Glutamatergic neuron (in vitro differentiated cells): Measurements from ENCODE around the gene ZNF606. TPM values are rescaled to one million over a fixed set of nuclear protein-coding genes. Genes with fewer than 3 reads are reported as not detected.

Experiments
- DNase-seq: peaks from one replicate; pipeline ENCODE4 v3.0.0; 2022
- H3K27ac Mint-ChIP-seq: one replicate; pipeline ENCODE4 v1.8.0; 2020; ENCODE audit warnings: mild to moderate bottlenecking, mixed read lengths, inconsistent platforms; ENCODE audit not compliant: unreplicated experiment
- H3K27me3 Mint-ChIP-seq: one replicate; pipeline ENCODE4 v1.8.0; 2020; ENCODE audit warnings: mild to moderate bottlenecking, moderate library complexity, mixed read lengths, inconsistent platforms; ENCODE audit not compliant: unreplicated experiment
- H3K36me3 Mint-ChIP-seq: one replicate; pipeline ENCODE4 v1.8.0; 2020; ENCODE audit warnings: mild to moderate bottlenecking, mixed read lengths, inconsistent platforms; ENCODE audit not compliant: unreplicated experiment
- H3K4me1 Mint-ChIP-seq: one replicate; pipeline ENCODE4 v1.8.0; 2020; ENCODE audit warnings: mild to moderate bottlenecking, low read depth, mixed read lengths, inconsistent platforms; ENCODE audit not compliant: unreplicated experiment
- H3K4me3 Mint-ChIP-seq: one replicate; pipeline ENCODE4 v1.8.0; 2020; ENCODE audit warnings: mild to moderate bottlenecking, mixed read lengths, inconsistent platforms; ENCODE audit not compliant: unreplicated experiment
- H3K9me3 Mint-ChIP-seq: one replicate; pipeline ENCODE4 v1.8.0; 2020; ENCODE audit warnings: mild to moderate bottlenecking, moderate library complexity, mixed read lengths, inconsistent platforms; ENCODE audit not compliant: unreplicated experiment
- CTCF ChIP-seq: fragments of 200-600 bp; sonication (generic); IDR thresholded peaks from one replicate; pipeline ENCODE4 v1.5.0; 2021; ENCODE audit not compliant: partially characterized antibody, unreplicated experiment
- total RNA-seq: library from RNA; stranded (reverse); fragmentation: NEBNext Ultra II Directional; extraction: Animal tissue kit (Norgen Biotek cat#: 25700); gene quantifications from one replicate; pipeline ENCODE4 v1.2.1, GENCODE V29; 2021; ENCODE audit not compliant: unreplicated experiment

ZNF606 gene
- total RNA-seq, 1 donor from 2014 or later, result 58.2 TPM

GRCh38 chr19:57941593-57941992 lies 61.0 kb downstream of the ZNF606 start:
- peaks cover 33% of the 10 kb centered on the region for H3K36me3 Mint-ChIP-seq
- H3K4me3 Mint-ChIP-seq, result no peak overlapping the region
- peaks cover 5% of the 10 kb centered on the region for H3K27me3 Mint-ChIP-seq
- H3K9me3 Mint-ChIP-seq, result peaks cover 3% of the 10 kb centered on the region
- H3K27ac Mint-ChIP-seq, result no peak overlapping the region
- no peak for DNase-seq
- no peak for TF ChIP-seq CTCF
- H3K4me1 Mint-ChIP-seq, result peaks cover 6% of the 10 kb centered on the region

GRCh38 chr19:57935731-57936130 lies 66.9 kb downstream of the ZNF606 start:
- Mint-ChIP-seq H3K27ac (no peak overlapping the region), H3K27me3 (peaks cover 8% of the 10 kb centered on the region), H3K4me3 (peak overlapping the region; percentile 98), H3K4me1 (peaks cover 2% of the 10 kb centered on the region), H3K36me3 (peaks cover 27% of the 10 kb centered on the region), H3K9me3 (peaks cover 12% of the 10 kb centered on the region)
- TF ChIP-seq CTCF, result no peak
- no peak for DNase-seq

GRCh38 chr19:57934820-57935665 lies 67.6 kb downstream of the ZNF606 start, which contains the start of gene ZNF418:
Gene ZNF418 (minus strand): TSS chr19:57935402. CDS start chr19:57933822, 1,580 bp downstream.
- TF ChIP-seq CTCF, result no peak
- Mint-ChIP-seq H3K9me3 (peaks cover 14% of the 10 kb centered on the region), H3K36me3 (peaks cover 33% of the 10 kb centered on the region), H3K27ac (peak within 1 kb of the TSS; percentile 90), H3K4me1 (peaks cover 2% of the 10 kb centered on the region), H3K4me3 (peak within 1 kb of the TSS; percentile 98), H3K27me3 (peaks cover 6% of the 10 kb centered on the region)
- DNase-seq, result peak; percentile 65

- Mint-ChIP-seq H3K36me3 (peaks cover 61% of the 10 kb centered on the region), H3K9me3 (peaks cover 22% of the 10 kb centered on the region), H3K4me3 (no peak overlapping the region), H3K4me1 (no peaks in the 10 kb centered on the region), H3K27me3 (peaks cover 4% of the 10 kb centered on the region), H3K27ac (no peak overlapping the region)
- no peak for DNase-seq
- no peak for TF ChIP-seq CTCF
Measured at GRCh38 chr19:57927587-57927986, 75.0 kb downstream of the ZNF606 start.

Other genes with a start within 250 kb of the ZNF606 start
- gene ZNF586, start 233.1 kb downstream of the ZNF606 start, total RNA-seq, result 22.7 TPM
- gene ZNF552, start 187.9 kb downstream of the ZNF606 start, total RNA-seq, result 14.9 TPM
- gene ZNF587B, start 172.5 kb downstream of the ZNF606 start, total RNA-seq, result 16.9 TPM
- gene ZNF587, start 153.0 kb downstream of the ZNF606 start, total RNA-seq, result 65.0 TPM
- 38.3 TPM for gene ZNF814, start 113.8 kb downstream of the ZNF606 start, total RNA-seq
- gene ZNF417, start 86.2 kb downstream of the ZNF606 start, total RNA-seq, result 23.0 TPM
- gene ZNF418, start 67.4 kb downstream of the ZNF606 start, total RNA-seq, result 25.4 TPM
- gene ZNF256, start 55.1 kb downstream of the ZNF606 start, total RNA-seq, result 11.0 TPM
- 1.6 TPM for gene C19orf18, start 28.3 kb downstream of the ZNF606 start, total RNA-seq
- gene ZSCAN1, start 31.2 kb upstream of the ZNF606 start, total RNA-seq, result 7.7 TPM
- gene ZNF135, start 56.5 kb upstream of the ZNF606 start, total RNA-seq, result 16.6 TPM
- 66.7 TPM for gene ZSCAN18, start 95.4 kb upstream of the ZNF606 start, total RNA-seq
- 14.1 TPM for gene ZNF329, start 148.0 kb upstream of the ZNF606 start, total RNA-seq
- gene ZNF274, start 180.2 kb upstream of the ZNF606 start, total RNA-seq, result 42.7 TPM
- 46.1 TPM for gene ZNF544, start 226.1 kb upstream of the ZNF606 start, total RNA-seq